Neuron (in vitro differentiated cells): Measurements from ENCODE around the gene DHRS9.

Source experiments
- H2AFZ ChIP-seq: one replicate; pipeline ENCODE4 v1.6.1; 2013; ENCODE audit warnings: low read depth, mild to moderate bottlenecking, inconsistent platforms, low read length, moderate library complexity
- H3K27me3 ChIP-seq: one replicate; pipeline ENCODE4 v1.6.1; 2013; ENCODE audit warnings: low read length; ENCODE audit not compliant: insufficient read depth
- H3K36me3 ChIP-seq: one replicate; pipeline ENCODE4 v1.6.1; 2013; ENCODE audit warnings: low read length; ENCODE audit not compliant: insufficient read depth
- H3K4me1 ChIP-seq: one replicate; pipeline ENCODE4 v1.6.1; 2013; ENCODE audit warnings: low read length; ENCODE audit not compliant: insufficient read depth
- H3K4me3 ChIP-seq: 2 replicates; pipeline ENCODE4 v1.5.1; 2013; ENCODE audit warnings: mild to moderate bottlenecking, low read length, moderate library complexity
- H3K9me3 ChIP-seq: one replicate; pipeline ENCODE4 v1.6.1; 2013; ENCODE audit warnings: low read length

Gene DHRS9

DNA sequence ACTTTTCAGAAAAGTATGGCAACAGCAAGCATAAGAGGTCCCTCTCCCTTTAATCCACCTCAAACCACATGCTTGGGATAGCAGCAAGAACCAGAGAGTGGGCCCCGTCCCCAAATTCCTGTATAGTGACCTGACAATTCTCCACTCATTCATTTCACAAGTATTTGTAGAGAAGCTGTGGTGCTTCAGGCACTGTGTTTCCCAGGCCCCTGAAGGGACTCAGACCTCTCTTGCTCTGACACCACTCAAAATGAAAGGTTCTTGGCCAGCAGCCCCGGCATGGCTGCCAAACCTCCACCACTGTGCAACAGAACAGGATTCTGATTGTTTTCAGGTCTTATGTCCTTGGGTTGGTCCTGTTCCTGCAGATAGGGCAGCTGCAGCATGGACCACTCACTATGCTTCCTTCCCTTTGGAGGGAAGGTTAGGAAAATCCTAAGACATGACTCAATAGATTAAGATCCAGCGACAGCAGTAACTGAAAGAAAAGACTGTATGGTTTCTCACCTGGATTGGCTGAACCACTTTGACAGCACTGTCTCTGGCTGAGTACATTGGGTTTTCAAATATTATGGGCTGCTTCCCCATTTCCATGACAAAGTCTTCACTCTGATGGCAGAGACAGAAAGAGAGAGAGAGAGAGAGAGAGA lies 67.6 kb downstream of the DHRS9 start:
- Histone ChIP-seq H3K4me1 (no peaks in the 10 kb centered on the region), H2AFZ (no peak overlapping the region), H3K4me3 (no peak overlapping the region), H3K9me3 (no peaks in the 10 kb centered on the region), H3K36me3 (peaks cover 54% of the 10 kb centered on the region), H3K27me3 (no peaks in the 10 kb centered on the region)

DNA sequence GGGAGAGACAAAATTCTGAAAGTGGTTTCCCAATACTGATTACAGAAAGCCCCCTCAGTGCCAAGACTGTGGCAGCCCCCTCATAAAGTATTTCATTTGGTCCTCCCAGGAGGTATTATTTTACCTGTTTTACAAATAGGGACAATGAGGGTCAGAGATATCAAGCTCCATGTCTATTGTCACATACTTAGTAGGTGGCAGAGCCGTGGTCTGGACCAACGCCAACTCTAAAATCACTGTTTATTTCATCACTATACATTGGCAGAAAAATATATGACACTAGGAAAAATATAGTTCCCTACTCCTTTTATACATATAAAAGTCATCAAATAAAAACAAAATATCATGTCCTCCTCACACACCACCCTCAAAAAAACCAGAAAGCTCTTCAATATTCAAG lies 68.6 kb downstream of the DHRS9 start:
- Histone ChIP-seq H3K9me3 (no peaks in the 10 kb centered on the region), H3K27me3 (no peaks in the 10 kb centered on the region), H2AFZ (no peak overlapping the region), H3K4me3 (no peak overlapping the region), H3K4me1 (no peaks in the 10 kb centered on the region), H3K36me3 (peaks cover 59% of the 10 kb centered on the region)

DNA sequence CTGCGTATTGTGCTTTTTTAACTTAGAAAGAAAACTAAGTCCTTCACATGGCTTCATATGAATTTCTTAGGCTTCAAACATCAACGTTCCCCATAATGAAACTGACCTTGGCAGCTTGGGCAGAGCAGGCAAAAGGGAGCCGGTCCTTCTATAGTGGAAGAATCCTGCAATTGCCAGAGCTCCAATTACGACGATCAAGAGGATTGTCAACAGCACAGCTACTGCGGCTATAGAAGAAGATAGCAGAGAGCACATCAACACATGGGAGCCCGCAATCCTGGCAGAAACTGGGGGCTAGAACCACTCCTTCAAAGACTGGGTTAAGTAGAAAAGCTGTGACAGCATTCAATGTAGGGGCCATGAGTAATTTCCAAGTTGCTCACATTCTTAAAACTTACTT lies 69.8 kb downstream of the DHRS9 start:
- no peaks in the 10 kb centered on the region for H3K4me1 ChIP-seq
- peaks cover 68% of the 10 kb centered on the region for H3K36me3 ChIP-seq
- no peaks in the 10 kb centered on the region for H3K27me3 ChIP-seq
- no peak overlapping the region for H2AFZ ChIP-seq
- H3K4me3 ChIP-seq = no peak overlapping the region
- H3K9me3 ChIP-seq = no peaks in the 10 kb centered on the region

DNA sequence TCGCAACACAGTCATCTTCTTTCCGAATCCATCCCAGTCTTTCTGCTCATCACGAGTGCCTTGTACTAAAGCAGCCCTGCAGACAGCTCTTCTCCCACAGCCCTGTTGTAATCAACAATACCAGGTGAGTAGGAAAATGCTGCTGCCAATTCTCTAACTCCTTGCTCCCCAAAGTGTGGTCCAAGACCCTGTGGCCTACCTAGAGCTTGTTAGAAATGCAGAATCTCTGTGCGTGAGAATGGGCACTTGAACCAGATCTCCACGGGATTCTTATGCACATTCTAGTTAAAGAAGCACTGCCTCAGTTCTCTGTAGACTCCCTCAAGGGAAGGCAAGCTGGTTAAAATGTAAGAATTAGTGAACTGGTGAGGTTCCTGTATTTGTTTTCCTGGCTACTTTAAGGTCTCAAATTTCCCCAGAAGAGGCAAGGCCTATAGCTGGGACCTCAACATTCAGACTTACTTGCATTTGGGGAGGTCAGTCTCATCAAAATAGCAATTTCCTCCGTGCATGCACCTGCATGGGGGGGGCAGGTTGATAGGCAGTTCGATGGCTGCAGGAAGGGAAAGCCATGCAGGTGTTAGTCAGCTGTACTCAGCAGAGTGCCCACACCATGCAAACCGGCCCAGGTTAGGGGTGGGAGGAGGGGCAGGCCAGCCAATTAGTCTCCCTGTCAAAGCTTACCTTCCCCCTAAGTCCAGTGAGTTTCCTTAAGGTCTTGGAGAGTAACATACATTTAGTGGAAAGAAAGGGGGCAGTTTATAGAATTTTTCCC lies 70.8 kb downstream of the DHRS9 start:
- Histone ChIP-seq H3K36me3 (peaks cover 78% of the 10 kb centered on the region), H2AFZ (no peak overlapping the region), H3K9me3 (no peaks in the 10 kb centered on the region), H3K4me3 (no peak overlapping the region), H3K4me1 (no peaks in the 10 kb centered on the region), H3K27me3 (no peaks in the 10 kb centered on the region)

DNA sequence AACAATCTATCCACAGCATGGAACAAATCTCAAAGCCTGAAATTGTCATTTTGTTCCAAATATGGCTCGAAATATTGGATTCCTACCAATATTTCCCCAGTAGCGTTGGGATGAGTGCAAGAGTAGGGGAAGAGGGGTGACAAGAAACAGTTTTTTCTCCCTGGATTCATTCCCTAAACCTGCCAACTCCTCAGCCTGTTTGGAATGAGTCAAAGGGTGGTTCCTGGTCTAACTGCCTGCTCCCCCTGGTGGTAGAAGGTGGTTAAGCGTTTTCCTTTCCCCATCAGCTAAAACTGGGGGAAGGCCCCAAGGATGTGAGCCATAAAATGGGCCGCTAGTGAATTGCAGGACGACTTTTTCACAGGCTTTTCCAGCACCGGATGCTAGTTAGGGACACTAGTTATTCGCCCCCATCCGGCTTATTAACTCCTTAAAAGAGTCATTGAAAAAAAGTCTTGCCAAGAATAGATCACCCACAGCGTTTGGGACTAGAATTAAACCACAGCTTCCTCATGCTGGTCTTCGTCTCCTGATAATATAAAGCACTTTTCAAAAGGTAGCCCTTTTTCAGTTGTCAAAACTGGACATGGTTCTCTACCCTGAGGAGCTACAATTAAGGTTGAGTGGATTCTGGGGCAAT lies 72.5 kb downstream of the DHRS9 start:
- no peaks in the 10 kb centered on the region for H3K9me3 ChIP-seq
- peaks cover 91% of the 10 kb centered on the region for H3K36me3 ChIP-seq
- no peaks in the 10 kb centered on the region for H3K27me3 ChIP-seq
- H3K4me1 ChIP-seq = no peaks in the 10 kb centered on the region
- no peak overlapping the region for H2AFZ ChIP-seq
- no peak overlapping the region for H3K4me3 ChIP-seq

DNA sequence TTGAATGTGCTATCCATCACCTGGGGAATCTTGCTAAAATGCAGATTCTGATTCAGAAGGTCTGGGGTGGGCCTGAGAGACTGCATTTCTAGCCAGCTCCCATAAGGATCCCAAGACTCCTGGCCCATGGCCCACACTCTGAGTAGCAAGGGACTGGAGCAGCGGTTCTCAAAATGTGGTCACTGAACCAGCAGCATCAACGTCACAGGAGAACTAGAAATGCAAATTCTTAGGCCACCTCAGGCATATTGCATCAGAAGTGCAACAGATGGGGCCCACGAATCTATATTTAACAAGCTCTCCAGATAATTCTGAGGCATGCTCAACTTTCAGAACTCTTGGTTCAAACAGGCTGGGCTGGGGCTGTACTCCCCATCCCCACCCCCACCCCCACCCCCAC lies 74.6 kb downstream of the DHRS9 start:
- peaks cover 91% of the 10 kb centered on the region for H3K36me3 ChIP-seq
- H2AFZ ChIP-seq = no peak overlapping the region
- no peak overlapping the region for H3K4me3 ChIP-seq
- no peaks in the 10 kb centered on the region for H3K4me1 ChIP-seq
- H3K27me3 ChIP-seq = no peaks in the 10 kb centered on the region
- no peaks in the 10 kb centered on the region for H3K9me3 ChIP-seq
